WTC11 (cell line): ENCODE results near the gene TBC1D19.

Experiments
- CTCF ChIP-seq: fragments of 200-600 bp; IDR thresholded peaks from 2 replicates; pipeline ENCODE4 v1.8.0; 2022; ENCODE audit warnings: antibody characterized with exemption
- USF1 ChIP-seq: sonication (generic); formaldehyde crosslinking; IDR thresholded peaks from 2 replicates; pipeline ENCODE4 v1.8.0; 2022; ENCODE audit warnings: mild to moderate bottlenecking, missing genetic modification reagents
- ZBTB43 ChIP-seq: sonication (generic); formaldehyde crosslinking; IDR thresholded peaks from 2 replicates; pipeline ENCODE4 v1.8.1; 2023; ENCODE audit warnings: mild to moderate bottlenecking, missing genetic modification reagents
- ZNF512 ChIP-seq: sonication (generic); formaldehyde crosslinking; IDR thresholded peaks from 2 replicates; pipeline ENCODE4 v1.8.1; 2022; ENCODE audit warnings: missing genetic modification reagents, borderline replicate concordance

- TF ChIP-seq ZBTB43 (CRISPR knock-in tag) (no peak), CTCF (no peak), USF1 (CRISPR knock-in tag) (no peak), ZNF512 (CRISPR knock-in tag) (no peak)
These were observed 179.2 kb downstream of the TBC1D19 start for GRCh38 chr4:26763063-26763462.
